SIG-M5 (cell line): ENCODE results near the gene CRHR2.

ENCODE experiments used
- DNase-seq: peaks from one replicate; lab custom pipeline; 2025; lab: John Stamatoyannopoulos, UW

The CRHR2 gene

GRCh38 chr7:30679664-30680063 is 2.6 kb downstream of the CRHR2 start:
- no peak for DNase-seq

- DNase-seq = no peak
These were observed 3.5 kb downstream of the CRHR2 start for GRCh38 chr7:30678805-30679204.

GRCh38 chr7:30674876-30675275 is 7.4 kb downstream of the CRHR2 start:
- DNase-seq = no peak

- DNase-seq = no peak
These were observed 7.8 kb downstream of the CRHR2 start for GRCh38 chr7:30674420-30674819.

- DNase-seq = no peak
These were observed 10.3 kb downstream of the CRHR2 start for GRCh38 chr7:30671793-30672465.

- no peak for DNase-seq
These were observed 14.2 kb downstream of the CRHR2 start for GRCh38 chr7:30668102-30668501.

GRCh38 chr7:30667172-30667571 is 15.1 kb downstream of the CRHR2 start:
- no peak for DNase-seq

- DNase-seq = no peak
These were observed 16.8 kb downstream of the CRHR2 start for GRCh38 chr7:30665449-30665848.

- DNase-seq = no peak
These were observed 17.2 kb downstream of the CRHR2 start for GRCh38 chr7:30665043-30665442.

- DNase-seq = no peak
These were observed 17.9 kb downstream of the CRHR2 start for GRCh38 chr7:30664184-30664885.

- DNase-seq = no peak
These were observed 18.8 kb downstream of the CRHR2 start for GRCh38 chr7:30663414-30663813.

GRCh38 chr7:30662431-30662939 is 19.8 kb downstream of the CRHR2 start:
- DNase-seq = no peak

GRCh38 chr7:30661926-30662325 is 20.3 kb downstream of the CRHR2 start:
- DNase-seq = no peak

GRCh38 chr7:30660331-30661255 is 21.7 kb downstream of the CRHR2 start:
- DNase-seq = no peak

- no peak for DNase-seq
These were observed 22.9 kb downstream of the CRHR2 start for GRCh38 chr7:30659312-30659711.

GRCh38 chr7:30658479-30659074 is 23.7 kb downstream of the CRHR2 start:
- DNase-seq = peak; percentile 70

GRCh38 chr7:30657131-30657530 is 25.1 kb downstream of the CRHR2 start:
- no peak for DNase-seq

- no peak for DNase-seq
These were observed 26.0 kb downstream of the CRHR2 start for GRCh38 chr7:30656006-30656957.

GRCh38 chr7:30655096-30655970 is 26.9 kb downstream of the CRHR2 start:
- no peak for DNase-seq
